Astrocyte of the cerebellum (primary cell): ENCODE measurements around the gene ZNF318.

Experiments
- DNase-seq: peaks from one replicate; pipeline ENCODE4 v3.0.0-alpha.2; 2011; ENCODE audit warnings: low read depth
- H3K4me3 ChIP-seq: 2 replicates; pipeline ENCODE4 v1.5.1; 2011; ENCODE audit warnings: mild to moderate bottlenecking, low read depth, low read length, moderate library complexity
- in situ Hi-C: cut with HindIII; loops from 2 replicates; pipeline ENCODE4 v1.10.0; 2017; ENCODE audit warnings: low sequenced_read_pairs
- TF ChIP-seq, protein P1 (sequence below): IDR thresholded peaks from 2 replicates; pipeline ENCODE4 v1.5.1; 2012; ENCODE audit warnings: low read length, low read depth, moderate library complexity, mild to moderate bottlenecking; ENCODE audit errors: missing control alignments

The ZNF318 gene

DNA sequence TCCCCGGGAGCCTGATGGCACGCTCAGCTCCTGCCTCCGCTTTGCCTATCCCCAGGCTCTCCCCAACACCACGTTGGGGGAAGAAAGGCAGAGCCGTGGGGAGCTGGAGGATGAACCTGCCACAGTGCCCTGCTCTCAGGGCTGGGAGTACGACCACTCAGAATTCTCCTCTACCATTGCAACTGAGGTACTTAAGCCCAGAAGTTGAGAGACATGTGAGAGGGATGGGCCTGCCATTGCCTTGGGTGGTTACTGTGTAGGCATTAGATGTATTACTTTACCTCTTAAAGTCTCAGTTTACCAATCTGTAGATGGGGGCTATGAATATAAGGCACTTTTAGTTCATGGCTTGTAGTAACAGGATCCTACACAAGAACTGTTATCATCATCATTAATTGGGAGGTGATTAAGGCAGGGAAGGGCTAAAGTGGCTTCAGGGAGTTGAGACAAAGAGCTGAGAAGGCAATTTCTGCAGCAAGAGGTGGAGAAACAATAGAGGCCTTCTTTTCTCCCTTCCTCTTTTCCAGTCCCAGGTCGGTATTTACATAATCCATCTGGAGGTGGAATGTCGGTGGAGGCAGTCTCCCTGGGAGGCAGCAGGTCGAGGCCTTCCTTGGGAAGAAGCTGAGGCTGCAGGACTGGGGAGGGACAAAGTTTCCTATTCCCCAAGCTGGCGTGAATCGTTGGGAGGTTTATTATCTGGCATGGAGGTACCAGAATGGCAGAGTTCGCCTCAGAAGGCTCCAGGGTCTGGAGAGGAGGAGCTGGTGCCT lies 70.7 kb downstream of the ZNF318 start:
- TF ChIP-seq, protein P1, sequence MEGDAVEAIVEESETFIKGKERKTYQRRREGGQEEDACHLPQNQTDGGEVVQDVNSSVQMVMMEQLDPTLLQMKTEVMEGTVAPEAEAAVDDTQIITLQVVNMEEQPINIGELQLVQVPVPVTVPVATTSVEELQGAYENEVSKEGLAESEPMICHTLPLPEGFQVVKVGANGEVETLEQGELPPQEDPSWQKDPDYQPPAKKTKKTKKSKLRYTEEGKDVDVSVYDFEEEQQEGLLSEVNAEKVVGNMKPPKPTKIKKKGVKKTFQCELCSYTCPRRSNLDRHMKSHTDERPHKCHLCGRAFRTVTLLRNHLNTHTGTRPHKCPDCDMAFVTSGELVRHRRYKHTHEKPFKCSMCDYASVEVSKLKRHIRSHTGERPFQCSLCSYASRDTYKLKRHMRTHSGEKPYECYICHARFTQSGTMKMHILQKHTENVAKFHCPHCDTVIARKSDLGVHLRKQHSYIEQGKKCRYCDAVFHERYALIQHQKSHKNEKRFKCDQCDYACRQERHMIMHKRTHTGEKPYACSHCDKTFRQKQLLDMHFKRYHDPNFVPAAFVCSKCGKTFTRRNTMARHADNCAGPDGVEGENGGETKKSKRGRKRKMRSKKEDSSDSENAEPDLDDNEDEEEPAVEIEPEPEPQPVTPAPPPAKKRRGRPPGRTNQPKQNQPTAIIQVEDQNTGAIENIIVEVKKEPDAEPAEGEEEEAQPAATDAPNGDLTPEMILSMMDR, result no peak
- no peak for DNase-seq
- no peak overlapping the region for H3K4me3 ChIP-seq
- in situ Hi-C loops, result no loop called here

DNA sequence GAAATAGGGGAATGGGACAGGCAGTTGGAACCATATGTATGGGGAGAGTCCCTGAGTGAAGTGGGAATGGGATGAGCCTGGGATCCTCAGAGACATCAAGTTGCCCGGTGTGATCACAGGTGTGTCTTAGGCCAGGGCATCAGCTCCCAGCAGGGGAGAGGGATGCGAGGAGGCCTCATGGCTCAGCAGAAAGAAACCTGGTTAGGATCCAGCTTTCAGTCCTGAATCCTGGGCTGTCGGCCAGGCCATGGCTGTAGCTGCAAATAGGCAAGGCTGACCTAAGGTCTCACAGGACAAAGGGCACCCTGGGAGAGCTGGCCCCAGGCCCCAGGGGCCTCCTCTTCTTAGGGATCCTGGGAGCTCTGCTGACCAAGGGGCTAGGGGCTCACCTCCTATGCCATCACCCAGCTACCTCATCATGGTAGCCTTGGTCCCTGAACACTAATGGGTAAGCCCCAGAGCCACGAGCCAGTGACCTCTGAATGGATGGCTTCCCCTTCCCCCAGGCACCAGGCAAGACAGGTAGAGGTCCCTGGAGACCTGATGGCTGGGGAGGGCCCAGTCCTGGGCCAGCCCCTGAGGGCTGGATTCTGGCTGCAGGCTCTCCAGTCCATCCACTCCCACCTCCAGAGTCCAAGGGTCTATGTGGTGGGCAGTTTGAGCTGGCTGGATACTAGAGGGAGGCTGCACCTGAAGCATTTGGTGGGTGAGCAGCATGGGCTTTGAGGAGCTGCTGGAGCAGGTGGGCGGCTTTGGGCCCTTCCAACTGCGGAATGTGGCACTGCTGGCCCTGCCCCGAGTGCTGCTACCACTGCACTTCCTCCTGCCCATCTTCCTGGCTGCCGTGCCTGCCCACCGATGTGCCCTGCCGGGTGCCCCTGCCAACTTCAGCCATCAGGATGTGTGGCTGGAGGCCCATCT lies 71.5 kb downstream of the ZNF318 start, which contains the start of gene SLC22A7:
SLC22A7 (plus strand) TSS at position 617 of the 921 bp plus-strand sequence; CDS start at position 716, 99 bp downstream.
- H3K4me3 ChIP-seq, result no peak within 1 kb of the TSS
- in situ Hi-C loops, result no loop called here
- TF ChIP-seq, protein P1, result no peak
- DNase-seq, result no peak

DNA sequence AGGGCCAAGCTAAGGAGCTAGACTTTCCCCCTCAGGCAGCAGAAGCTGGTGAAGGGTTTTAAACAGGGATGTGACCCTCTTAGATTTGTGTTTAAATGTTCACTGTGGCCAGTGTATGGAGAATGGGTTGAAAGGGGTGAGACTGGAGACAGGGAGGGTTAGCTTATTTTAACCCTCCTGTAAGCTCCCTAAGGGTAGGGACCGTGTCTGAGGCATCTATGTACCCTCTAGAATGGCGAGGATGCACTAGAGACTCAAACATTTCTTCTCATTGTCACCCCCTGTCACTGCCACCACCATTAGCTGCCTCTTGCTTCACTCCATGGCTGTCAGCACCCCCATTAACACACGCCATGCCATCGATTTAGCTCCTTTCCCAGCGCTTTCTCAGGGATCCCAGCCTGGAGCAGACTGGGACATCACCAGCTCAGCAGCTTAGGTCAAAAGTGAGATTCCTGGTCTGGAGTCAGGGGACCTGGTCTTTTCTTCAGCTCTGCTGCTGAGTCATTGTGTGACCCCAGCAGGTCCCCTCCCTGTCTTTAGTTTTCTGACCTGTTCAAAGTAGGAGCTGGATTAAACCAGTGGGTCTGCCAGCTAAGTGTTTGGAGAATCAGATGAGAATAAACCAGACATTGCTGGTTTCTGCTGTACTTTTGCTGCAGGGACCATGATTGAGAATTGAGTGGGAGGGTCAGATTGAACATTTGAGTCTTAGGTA lies 72.5 kb downstream of the ZNF318 start:
- in situ Hi-C loops, result no loop called here
- H3K4me3 ChIP-seq, result no peak overlapping the region
- no peak for DNase-seq
- TF ChIP-seq, protein P1, result no peak

DNA sequence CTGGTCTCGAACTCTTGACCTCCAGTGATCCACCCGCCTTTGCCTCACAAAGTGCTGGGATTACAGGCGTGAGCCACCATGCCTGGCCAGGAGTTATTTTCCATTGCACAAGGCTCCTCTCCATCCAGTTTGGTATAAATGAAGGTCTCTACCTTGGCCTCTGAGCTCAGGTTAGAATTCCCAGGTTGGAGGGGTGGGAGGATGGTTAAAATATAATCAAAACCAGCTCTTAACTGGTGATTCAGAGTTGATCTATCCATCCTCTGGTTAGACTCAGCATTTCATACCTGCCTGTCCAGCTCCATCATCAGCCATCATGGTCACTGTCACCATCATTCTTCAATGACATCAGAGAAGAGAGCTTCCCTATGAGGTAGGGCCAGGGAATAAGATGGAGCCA lies 74.0 kb downstream of the ZNF318 start:
- DNase-seq, result no peak
- TF ChIP-seq, protein P1, result no peak
- in situ Hi-C loops, result no loop called here
- H3K4me3 ChIP-seq, result no peak overlapping the region

DNA sequence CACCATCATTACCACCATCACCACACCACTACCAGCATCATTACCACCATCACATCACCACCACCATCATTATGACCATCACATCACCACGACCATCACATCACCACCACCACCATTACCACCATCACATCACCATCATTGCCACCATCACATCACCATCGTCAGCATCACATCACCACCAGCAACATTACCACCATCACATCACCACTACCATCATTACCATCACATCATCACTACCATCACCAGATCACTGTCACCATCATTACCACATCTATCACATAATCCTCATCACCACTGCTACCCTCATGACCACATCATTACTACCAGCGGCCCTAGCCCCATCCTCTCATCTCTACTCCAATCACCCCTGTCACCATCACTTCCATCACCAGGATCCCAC lies 74.9 kb downstream of the ZNF318 start:
- H3K4me3 ChIP-seq, result no peak overlapping the region
- TF ChIP-seq, protein P1, result no peak
- no peak for DNase-seq
- in situ Hi-C loops, result no loop called here

DNA sequence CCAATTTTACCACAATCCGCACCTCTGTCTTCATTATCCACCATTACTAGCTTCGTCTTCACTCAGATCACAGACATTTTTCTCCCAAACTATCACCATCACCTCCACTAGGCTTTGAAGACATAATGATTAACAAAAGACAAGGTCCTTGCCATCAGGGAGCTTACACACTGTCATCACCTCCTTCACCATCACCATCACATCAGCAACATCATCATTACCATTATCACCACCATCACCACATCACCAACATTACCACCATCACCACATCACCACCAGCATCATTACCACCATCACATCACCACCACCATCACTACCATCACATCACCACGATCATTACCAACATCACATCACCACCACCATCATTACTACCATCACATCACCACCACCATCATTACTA lies 75.7 kb downstream of the ZNF318 start:
- TF ChIP-seq, protein P1, result no peak
- no peak overlapping the region for H3K4me3 ChIP-seq
- in situ Hi-C loops, result no loop called here
- DNase-seq, result no peak
